A549 treated with Mapracorat at 1 μM for 4 hours (cell line): ENCODE data around the gene STAT6. TPM values are rescaled to one million over a fixed set of nuclear protein-coding genes. Genes with fewer than 3 reads are reported as not detected.

Experiments used
- total RNA-seq: library from RNA; stranded (reverse); fragments of 200-300 nt; extraction: Qiagen RNA extraction; gene quantifications from 5 replicates; pipeline ENCODE4 v1.2.3, GENCODE V29; 2022

Gene STAT6, protein sequence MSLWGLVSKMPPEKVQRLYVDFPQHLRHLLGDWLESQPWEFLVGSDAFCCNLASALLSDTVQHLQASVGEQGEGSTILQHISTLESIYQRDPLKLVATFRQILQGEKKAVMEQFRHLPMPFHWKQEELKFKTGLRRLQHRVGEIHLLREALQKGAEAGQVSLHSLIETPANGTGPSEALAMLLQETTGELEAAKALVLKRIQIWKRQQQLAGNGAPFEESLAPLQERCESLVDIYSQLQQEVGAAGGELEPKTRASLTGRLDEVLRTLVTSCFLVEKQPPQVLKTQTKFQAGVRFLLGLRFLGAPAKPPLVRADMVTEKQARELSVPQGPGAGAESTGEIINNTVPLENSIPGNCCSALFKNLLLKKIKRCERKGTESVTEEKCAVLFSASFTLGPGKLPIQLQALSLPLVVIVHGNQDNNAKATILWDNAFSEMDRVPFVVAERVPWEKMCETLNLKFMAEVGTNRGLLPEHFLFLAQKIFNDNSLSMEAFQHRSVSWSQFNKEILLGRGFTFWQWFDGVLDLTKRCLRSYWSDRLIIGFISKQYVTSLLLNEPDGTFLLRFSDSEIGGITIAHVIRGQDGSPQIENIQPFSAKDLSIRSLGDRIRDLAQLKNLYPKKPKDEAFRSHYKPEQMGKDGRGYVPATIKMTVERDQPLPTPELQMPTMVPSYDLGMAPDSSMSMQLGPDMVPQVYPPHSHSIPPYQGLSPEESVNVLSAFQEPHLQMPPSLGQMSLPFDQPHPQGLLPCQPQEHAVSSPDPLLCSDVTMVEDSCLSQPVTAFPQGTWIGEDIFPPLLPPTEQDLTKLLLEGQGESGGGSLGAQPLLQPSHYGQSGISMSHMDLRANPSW
- 40.7 to 52.1 TPM (median 49.8 TPM) in 5 replicates for total RNA-seq

DNA sequence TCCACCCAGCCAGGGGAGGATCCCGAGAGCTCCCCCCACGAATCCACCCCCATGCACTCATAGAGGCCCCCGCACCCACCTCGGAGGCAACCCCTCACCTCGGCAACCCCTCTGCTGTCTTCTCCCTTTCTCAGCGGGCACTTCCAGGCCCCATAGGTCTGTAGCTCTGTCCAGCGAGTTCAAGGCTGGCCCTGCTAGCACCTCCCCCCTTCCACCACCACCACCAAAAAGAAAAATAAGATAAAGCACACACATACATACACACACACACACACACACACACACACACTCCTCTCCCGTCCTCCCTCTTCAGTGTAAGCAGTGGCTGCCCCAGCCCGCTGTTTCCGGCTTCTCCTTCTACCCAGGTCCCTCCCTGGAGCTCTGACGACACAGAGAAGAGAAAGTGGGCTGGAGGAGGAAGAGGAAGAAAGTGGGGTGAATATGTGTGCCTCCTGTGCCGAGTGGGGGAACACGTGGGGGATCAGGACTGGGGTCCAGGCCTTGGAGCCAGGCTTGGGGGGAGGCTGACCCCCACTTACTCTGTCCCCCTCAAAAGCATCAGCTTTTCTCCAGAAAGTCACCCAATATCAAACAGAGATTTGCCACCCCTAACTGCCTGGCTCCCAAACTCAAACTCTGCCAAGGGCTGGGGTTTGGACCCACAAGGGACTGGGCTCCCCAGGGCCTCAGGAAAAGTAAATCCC, at the start of gene STAT6:
STAT6 (minus strand) TSS at position 332 of the 704 bp plus-strand sequence. CDS start 3,084 bp downstream, outside the sequence.

DNA sequence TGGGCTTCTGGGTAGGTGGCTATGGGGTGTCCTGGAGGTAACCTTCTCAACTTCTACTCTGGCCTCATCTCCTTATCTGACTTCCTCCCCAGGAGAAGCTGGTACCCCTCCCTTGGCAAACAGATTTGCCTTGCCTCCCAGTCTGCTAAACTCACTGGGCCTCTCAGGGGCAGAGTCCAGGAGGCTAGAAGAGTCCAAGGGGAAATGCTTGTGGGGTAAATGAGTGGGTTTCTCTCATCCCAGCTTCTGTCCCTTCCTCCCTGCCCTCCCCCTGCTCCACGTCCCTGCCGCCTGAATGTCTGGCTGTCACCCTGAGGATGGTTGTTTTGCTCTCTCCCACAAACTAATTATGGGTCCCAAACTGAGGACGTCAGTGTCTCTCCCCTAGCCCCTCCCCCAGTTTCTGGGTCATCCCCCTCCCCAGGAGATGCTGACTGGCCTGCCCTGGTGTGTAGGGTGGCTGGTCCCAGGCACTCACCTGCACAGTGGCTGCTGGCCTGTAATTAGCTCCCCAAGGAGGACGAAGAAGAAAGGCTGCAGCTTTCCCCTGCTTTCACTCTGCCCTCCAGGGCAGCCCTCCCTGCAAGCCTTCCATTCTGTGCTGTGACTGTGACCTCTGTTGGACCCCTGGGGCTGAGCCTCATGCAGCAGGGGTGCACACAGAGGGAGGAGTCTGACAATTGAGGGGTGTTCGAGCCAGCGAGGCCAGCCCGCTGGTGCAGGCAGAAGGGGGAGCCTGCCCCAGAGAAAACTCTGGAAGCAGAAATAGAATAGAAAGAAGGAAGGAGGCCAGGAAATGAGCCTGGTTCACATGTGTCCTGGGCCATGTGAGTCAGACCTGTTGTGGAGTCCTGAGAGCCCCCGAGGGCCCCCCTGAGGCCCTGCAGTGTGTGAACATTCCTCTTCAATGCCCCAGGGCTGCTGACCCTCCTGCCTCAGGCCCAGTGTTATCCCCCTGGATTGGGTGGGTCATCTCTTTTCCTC, 36.1 kb upstream of the STAT6 start, which contains the start of gene LRP1-AS:
LRP1-AS (minus strand) TSS at position 659 of the 984 bp plus-strand sequence.

DNA sequence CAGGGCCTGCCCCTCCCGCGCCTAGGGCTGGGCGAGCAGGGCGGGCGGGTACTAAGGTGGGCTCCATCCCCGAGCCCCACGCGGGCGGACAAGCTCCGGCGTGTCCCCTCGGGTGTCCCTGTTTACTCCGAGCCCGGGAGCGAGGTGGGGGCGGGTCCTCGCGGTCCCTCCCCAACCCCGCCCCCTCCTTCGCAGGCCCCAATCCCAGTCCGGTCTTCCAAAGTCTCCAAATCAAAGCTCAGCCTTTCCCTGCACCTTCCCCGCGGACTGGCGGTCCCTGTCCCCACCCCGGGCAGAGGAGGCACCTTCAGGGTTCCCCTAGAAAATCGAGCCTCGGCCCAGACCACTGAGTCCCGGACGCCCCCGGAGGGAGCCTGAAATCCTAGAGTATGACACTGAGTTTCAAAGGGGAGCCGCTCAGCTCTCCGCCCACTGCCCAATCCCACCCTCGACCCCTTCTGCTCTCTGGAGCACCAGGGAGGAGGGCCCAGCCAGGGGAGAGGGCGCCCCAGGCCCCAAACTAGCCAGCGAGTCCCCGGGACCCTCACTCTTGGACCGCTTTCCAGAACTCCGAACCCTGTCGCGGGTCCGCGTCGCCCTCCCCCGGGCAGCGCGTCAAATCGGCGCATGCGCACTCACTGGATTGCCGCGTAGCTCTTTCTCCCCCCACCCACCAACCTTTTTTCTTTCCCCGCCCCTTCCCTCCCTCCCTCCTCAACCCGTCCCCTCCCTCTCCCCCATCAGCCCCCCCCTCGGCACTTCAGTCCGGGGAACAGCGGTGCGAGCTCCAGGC, 16.8 kb upstream of the STAT6 start, which contains the start of gene LRP1:
LRP1 (plus strand) TSS at position 758 of the 793 bp plus-strand sequence. CDS start 482 bp downstream, outside the sequence.

DNA sequence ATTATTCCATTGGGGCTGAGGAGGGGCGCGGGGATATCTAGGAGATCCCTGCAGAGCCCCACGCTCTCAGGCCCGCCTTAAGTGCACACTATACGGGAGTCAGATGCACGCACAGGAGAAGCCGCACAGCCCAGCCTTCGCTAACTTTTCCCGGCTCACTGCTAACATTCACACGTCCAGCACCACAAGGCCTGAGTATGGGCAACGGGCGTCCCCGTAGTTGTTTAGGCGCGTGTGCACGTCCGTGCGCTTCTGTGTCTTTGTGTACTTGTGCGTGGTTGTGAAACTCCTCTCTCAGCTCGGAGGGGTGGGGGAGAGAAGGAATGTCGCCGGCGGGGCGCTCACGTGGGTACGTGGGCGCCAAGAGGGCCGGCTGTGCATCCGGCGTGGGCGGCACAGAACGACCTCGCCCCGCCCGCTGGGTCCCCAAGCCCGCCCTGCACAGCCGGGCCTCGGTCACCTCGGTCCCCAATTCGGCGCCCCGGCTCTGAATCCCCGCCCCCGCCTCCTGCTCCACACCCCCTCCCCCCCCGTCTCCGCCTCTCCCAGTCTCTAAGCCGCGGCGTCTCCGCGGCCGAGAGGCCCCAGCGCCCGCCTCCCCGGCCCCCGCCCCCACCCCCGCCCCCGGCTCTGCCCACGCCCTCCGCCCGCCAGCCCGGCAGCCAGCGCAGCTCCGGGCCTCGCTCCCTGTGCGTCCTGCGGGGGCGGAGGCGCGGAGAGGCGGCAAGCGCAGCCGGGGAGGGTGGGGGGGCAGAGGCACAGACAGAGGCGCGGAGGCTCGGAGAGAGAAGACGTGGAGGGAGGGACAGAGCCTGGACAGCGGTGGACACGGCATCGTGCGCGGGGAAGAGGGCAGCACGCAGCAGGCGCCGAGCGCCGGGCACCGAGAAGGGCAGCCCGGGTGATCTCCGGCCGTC, 22.6 kb downstream of the STAT6 start, which contains the start of gene NAB2:
NAB2 (plus strand) TSS at position 761 of the 917 bp plus-strand sequence. CDS start 158 bp downstream, outside the sequence.

DNA sequence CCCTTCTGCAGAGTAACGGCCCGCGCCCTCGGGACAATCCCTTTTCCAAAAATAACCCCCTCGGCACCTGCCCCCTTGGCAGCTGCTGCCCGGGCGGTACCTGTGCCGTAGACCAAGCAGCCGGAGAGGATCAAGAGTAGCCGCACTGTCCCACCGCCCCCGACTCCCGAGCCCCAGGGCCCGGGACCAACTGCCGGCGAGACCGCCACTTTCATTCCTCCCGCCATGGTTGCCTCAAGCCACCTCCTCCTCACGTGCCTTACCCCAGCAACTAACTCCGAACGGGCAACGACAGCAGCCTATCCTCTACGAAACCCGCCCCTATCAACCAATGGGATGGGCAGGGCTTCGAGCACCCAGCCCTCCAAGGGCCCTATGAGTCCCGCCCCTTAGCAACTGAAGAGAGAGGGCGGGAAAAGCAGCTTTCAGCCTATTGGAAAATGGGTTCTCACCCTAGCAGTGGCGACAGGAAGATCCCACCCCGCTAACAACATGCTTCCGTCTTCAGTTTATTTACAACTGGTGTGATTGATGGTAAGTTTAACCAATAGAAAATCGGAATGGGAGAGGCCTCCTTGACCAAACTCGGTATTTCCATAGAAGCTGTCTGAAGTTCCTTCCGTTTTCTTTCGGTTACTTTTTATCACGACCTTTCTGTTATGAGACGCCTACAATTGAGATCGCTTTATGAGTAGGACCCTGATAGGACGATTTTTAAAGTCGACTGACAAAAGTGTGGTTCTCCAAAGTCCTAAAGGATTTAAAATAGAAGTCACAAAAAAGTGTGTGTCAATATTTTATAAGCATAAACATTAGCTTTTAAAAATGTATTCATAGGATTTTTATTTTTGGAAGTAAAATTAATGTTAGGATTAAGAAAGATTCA, 32.4 kb downstream of the STAT6 start, which contains the start of gene NEMP1:
NEMP1 (minus strand) TSS at position 273 of the 886 bp plus-strand sequence; CDS start at position 227, 46 bp downstream.

DNA sequence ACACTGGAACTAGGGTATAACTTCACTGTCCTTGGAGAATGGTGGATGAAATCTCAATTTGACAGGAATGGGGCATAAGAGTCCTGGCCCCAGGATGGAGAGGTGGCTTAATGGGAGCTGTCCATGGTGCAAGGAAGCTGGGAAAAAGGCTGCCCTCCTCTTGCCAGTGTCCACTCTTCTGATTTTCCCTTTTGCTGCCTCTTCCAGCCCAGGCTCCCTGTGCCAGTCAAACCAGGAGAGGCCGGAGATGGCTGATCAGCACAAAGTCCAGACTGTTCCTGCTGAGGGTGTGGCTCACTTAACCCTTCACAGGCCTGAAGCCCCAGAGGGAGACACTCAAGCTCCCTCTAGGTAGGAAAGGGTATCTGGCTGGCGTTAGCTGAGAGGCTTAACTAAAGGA, 61.3 kb downstream of the STAT6 start, which contains the start of gene MYO1A:
MYO1A (minus strand) TSS at position 240 of the 400 bp plus-strand sequence. CDS start 1,806 bp downstream, outside the sequence.

Other genes starting within 250 kb of the STAT6 start
- 0.15 TPM in 1 of 5 replicates, not detected in the others for gene SDR9C7, start 177.0 kb downstream of the STAT6 start, total RNA-seq
- gene RDH16, start 153.8 kb downstream of the STAT6 start, total RNA-seq: 0.07 to 0.19 TPM (median 0.11 TPM) in 5 replicates
- gene ZBTB39, start 104.8 kb downstream of the STAT6 start, total RNA-seq: 4.4 to 6.0 TPM (median 5.4 TPM) in 5 replicates
- gene TAC3, start 94.8 kb downstream of the STAT6 start, total RNA-seq: 0.30 TPM in 1 of 5 replicates, not detected in the others
- gene MYO1A, start 61.2 kb downstream of the STAT6 start, total RNA-seq: 0.07 to 0.52 TPM (median 0.26 TPM) in 5 replicates
- gene NEMP1, start 32.6 kb downstream of the STAT6 start, total RNA-seq: 13.4 to 16.5 TPM (median 15.4 TPM) in 5 replicates
- 13.4 to 19.9 TPM (median 19.0 TPM) in 5 replicates for gene NAB2, start 22.2 kb downstream of the STAT6 start, total RNA-seq
- gene LRP1, start 17.1 kb upstream of the STAT6 start, total RNA-seq: 14.7 to 19.0 TPM (median 15.1 TPM) in 5 replicates
- gene LRP1-AS, start 36.3 kb upstream of the STAT6 start, total RNA-seq: not detected in 5 replicates
- 4.1 to 5.6 TPM (median 5.3 TPM) in 5 replicates for gene NXPH4, start 105.4 kb upstream of the STAT6 start, total RNA-seq
- 115 to 128 TPM (median 124 TPM) in 5 replicates for gene SHMT2, start 118.3 kb upstream of the STAT6 start, total RNA-seq
- 0.27 to 0.61 TPM (median 0.58 TPM) in 5 replicates for gene STAC3, start 139.8 kb upstream of the STAT6 start, total RNA-seq